Ovary (tissue), 3 donors: ENCODE results near the gene FGG.

Source experiments
- EP300 ChIP-seq: sonication (generic); formaldehyde crosslinking; IDR thresholded peaks from one replicate; pipeline ENCODE4 v1.6.1; 2017; ENCODE audit warnings: antibody characterized with exemption
- POLR2A ChIP-seq: fragments of 450-650 bp; IDR thresholded peaks from one replicate; pipeline ENCODE4 v1.6.1; 2017; ENCODE audit warnings: antibody characterized with exemption, mild to moderate bottlenecking, moderate library complexity
- TF ChIP-seq, protein P1 (sequence below), 3 donors: fragments of 450-650 bp in 2 of 3; fragments of 200-600 bp in 1 of 3; IDR thresholded peaks; one replicate each; pipeline versions ENCODE4 v1.5.1 to v1.8.0; 2016 to 2022; ENCODE audit warnings: antibody characterized with exemption in 3 of 3, mild to moderate bottlenecking in 1 of 3
- donor health status: DM: no; HTN: no; CAD: no.

- TF ChIP-seq, protein P1, sequence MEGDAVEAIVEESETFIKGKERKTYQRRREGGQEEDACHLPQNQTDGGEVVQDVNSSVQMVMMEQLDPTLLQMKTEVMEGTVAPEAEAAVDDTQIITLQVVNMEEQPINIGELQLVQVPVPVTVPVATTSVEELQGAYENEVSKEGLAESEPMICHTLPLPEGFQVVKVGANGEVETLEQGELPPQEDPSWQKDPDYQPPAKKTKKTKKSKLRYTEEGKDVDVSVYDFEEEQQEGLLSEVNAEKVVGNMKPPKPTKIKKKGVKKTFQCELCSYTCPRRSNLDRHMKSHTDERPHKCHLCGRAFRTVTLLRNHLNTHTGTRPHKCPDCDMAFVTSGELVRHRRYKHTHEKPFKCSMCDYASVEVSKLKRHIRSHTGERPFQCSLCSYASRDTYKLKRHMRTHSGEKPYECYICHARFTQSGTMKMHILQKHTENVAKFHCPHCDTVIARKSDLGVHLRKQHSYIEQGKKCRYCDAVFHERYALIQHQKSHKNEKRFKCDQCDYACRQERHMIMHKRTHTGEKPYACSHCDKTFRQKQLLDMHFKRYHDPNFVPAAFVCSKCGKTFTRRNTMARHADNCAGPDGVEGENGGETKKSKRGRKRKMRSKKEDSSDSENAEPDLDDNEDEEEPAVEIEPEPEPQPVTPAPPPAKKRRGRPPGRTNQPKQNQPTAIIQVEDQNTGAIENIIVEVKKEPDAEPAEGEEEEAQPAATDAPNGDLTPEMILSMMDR (IDR thresholded peaks at IDR 0.05), result no peak
- TF ChIP-seq POLR2A (no peak), EP300 (no peak)
Measured at GRCh38 chr4:154634058-154634457, 21.6 kb upstream of the FGG start.
